Esophagus muscularis mucosa (tissue), 3 donors: ENCODE results near the gene EXOC3L1.

Source experiments
- CTCF ChIP-seq, 3 experiments: fragments of 200-600 bp in 2 of 3; fragments of 450-650 bp in 1 of 3; sonication (generic) in 2 of 3; IDR thresholded peaks; one replicate each; pipeline ENCODE4 v1.5.1; 2017 to 2019; ENCODE audit warnings: antibody characterized with exemption in 3 of 3, mild to moderate bottlenecking in 2 of 3, moderate library complexity in 1 of 3
- EP300 ChIP-seq: sonication (generic); formaldehyde crosslinking; IDR thresholded peaks from one replicate; pipeline ENCODE4 v1.6.1; 2017; ENCODE audit warnings: antibody characterized with exemption

GRCh38 chr16:67193536-67193935 is 3.6 kb upstream of the EXOC3L1 start:
- TF ChIP-seq CTCF (IDR thresholded peaks at IDR 0.05) (no peak), EP300 (no peak)
